ENCODE data around the gene RASSF5.

GRCh38 chr1:206588492-206588891 lies 81.2 kb downstream of the RASSF5 start:
- TF ChIP-seq, protein P1, sequence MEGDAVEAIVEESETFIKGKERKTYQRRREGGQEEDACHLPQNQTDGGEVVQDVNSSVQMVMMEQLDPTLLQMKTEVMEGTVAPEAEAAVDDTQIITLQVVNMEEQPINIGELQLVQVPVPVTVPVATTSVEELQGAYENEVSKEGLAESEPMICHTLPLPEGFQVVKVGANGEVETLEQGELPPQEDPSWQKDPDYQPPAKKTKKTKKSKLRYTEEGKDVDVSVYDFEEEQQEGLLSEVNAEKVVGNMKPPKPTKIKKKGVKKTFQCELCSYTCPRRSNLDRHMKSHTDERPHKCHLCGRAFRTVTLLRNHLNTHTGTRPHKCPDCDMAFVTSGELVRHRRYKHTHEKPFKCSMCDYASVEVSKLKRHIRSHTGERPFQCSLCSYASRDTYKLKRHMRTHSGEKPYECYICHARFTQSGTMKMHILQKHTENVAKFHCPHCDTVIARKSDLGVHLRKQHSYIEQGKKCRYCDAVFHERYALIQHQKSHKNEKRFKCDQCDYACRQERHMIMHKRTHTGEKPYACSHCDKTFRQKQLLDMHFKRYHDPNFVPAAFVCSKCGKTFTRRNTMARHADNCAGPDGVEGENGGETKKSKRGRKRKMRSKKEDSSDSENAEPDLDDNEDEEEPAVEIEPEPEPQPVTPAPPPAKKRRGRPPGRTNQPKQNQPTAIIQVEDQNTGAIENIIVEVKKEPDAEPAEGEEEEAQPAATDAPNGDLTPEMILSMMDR (conservative IDR thresholded peaks at IDR 0.05), result no peak
- no peak for TF ChIP-seq EZH2 (IDR thresholded peaks at IDR 0.05; ENCODE audit: low read depth)

Data from PC-9 (cell line).